Measurements from ENCODE around the gene CUL9. TPM values are rescaled to one million over a fixed set of nuclear protein-coding genes. Genes with fewer than 3 reads are reported as not detected.

The CUL9 gene
- total RNA-seq, 1 donor from 2014 or later, result 41.8 TPM

DNA sequence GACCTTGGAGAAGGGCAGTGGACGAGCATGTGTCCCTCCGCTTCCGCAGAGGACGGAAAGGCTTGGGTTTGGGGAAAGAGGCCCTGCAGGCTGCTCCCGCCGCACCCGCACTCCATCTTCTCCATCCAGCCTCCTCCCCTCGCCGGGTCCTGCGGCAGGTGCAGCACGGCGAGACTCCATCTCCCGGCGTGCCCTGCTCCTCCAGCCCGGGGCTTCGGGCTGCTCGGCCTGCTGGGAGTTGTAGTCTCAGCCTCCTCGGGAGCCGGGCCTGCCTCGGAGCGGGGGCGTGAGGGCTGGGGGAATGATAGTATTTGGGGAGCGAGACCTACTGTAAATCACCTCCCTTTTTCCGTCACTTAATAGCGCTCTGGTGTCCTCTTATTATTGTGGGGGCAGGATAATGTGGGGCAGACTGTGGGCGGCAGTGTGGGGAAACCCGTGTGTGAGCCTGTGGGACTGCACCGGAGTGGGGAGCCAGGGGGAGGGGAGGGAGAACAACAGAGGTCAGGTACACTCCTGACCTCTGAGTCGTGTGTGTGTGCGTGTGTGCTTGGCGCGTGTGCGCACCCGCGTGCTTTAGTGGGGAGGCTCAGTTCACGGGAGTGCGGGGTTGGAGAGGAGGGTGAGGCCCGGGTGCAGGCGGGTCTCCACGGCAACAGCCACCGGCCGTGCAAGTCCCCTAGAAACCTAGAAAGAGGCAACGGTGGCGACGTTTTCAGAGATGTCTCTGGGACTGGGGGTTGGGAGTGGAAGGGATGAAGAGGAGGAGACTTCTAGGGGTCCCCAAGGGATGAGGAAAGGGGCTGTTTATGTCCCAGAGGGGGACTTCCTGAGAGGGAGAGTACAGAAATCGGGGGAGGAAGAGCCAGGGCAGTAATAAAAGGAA is 65.4 kb downstream of the CUL9 start:
- H3K36me3 ChIP-seq, result no peaks in the 10 kb centered on the region
- H3K27ac ChIP-seq, result peak overlapping the region; percentile 46
- intact Hi-C loops (cut with DNase I), result no loop called here
- TF ChIP-seq, protein P1, sequence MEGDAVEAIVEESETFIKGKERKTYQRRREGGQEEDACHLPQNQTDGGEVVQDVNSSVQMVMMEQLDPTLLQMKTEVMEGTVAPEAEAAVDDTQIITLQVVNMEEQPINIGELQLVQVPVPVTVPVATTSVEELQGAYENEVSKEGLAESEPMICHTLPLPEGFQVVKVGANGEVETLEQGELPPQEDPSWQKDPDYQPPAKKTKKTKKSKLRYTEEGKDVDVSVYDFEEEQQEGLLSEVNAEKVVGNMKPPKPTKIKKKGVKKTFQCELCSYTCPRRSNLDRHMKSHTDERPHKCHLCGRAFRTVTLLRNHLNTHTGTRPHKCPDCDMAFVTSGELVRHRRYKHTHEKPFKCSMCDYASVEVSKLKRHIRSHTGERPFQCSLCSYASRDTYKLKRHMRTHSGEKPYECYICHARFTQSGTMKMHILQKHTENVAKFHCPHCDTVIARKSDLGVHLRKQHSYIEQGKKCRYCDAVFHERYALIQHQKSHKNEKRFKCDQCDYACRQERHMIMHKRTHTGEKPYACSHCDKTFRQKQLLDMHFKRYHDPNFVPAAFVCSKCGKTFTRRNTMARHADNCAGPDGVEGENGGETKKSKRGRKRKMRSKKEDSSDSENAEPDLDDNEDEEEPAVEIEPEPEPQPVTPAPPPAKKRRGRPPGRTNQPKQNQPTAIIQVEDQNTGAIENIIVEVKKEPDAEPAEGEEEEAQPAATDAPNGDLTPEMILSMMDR (IDR thresholded peaks at IDR 0.05), result no peak
- H3K4me1 ChIP-seq, result peaks cover 6% of the 10 kb centered on the region
- H3K4me3 ChIP-seq, result peak overlapping the region; percentile 78
- ATAC-seq (peak; percentile 96 to 99), DNase-seq (peak; percentile 91)
- no peaks in the 10 kb centered on the region for H3K9me3 ChIP-seq
- H3K27me3 ChIP-seq (ENCODE audit: low read depth), result peaks cover 38% of the 10 kb centered on the region

DNA sequence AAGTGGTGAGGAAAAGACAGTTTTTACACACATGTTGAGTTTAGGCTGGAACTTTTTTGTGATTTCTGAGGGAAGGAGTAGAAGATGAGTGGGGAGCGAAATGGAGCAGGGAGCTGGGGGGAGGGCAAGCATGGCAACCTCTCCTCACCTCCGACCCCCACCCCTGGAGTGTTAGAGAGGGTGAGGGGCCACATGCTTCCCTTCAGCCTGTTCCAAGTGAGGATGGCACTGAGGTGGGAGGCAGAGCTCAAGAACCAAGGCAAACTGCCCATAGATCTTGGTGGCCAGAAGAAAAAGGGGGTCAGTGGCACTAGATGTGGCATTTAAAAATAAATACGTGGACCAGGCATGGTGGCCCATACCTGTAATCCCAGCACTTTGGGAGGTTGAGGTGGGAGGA is 66.1 kb downstream of the CUL9 start:
- H3K27me3 ChIP-seq (ENCODE audit: low read depth), result peaks cover 37% of the 10 kb centered on the region
- H3K36me3 ChIP-seq, result no peaks in the 10 kb centered on the region
- peak overlapping the region; percentile 78 for H3K4me3 ChIP-seq

DNA sequence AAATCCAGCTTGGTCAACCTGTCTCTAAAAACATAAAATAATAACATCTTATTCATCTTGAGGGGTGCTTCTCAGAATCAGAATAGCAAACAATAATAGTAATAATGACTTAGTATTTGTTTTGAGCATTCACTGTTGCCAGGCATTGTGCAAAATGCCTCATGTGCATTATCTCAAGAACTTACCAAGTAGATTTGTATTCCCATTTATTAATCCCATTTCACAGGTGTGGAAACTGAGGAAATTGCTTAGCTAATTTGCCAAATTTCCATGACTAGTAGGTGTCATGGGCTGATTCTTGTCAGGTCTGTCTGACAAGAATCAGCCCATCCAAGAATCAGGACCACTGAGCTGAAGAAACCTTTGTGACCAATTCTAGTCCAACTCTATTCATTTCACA is 66.8 kb downstream of the CUL9 start:
- peaks cover 6% of the 10 kb centered on the region for H3K4me1 ChIP-seq
- intact Hi-C loops (cut with DNase I), result no loop called here
- H3K9me3 ChIP-seq, result no peaks in the 10 kb centered on the region
- no peak overlapping the region for H3K27ac ChIP-seq
- DNase-seq, result no peak
- no peak overlapping the region for H3K4me3 ChIP-seq
- TF ChIP-seq, protein P1 (IDR thresholded peaks at IDR 0.05), result no peak
- no peak for ATAC-seq
- peaks cover 32% of the 10 kb centered on the region for H3K27me3 ChIP-seq (ENCODE audit: low read depth)
- no peaks in the 10 kb centered on the region for H3K36me3 ChIP-seq

More for the DNA sequence above, 66.1 kb downstream of the CUL9 start:
- intact Hi-C loops (cut with DNase I), result no loop called here
- no peak for ATAC-seq
- no peaks in the 10 kb centered on the region for H3K9me3 ChIP-seq
- H3K4me1 ChIP-seq, result peaks cover 6% of the 10 kb centered on the region
- no peak overlapping the region for H3K27ac ChIP-seq
- DNase-seq, result no peak
- TF ChIP-seq, protein P1 (IDR thresholded peaks at IDR 0.05), result no peak

DNA sequence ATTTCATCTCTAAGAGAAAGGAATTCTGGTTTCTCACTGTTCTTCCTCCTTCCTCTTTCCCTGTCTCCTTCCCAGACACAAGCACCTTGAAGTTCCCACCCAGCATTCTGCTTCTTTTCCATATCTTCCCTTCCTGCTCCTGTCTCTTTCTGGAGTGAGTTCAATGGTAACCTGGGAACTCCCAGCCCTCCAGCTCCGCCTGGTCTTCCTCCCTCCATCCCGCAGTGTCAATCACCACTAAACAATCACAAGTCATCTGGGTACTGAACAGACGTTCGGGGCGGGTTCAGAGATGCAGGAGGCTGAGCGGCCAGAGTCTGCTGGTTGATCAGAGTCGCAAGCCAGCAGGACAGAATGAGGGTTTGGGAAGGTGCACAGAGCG is 69.0 kb downstream of the CUL9 start:
- H3K4me1 ChIP-seq, result peaks cover 6% of the 10 kb centered on the region
- no peak overlapping the region for H3K4me3 ChIP-seq
- no peak for DNase-seq
- ATAC-seq, result no peak
- intact Hi-C loops (cut with DNase I), result no loop called here
- H3K27ac ChIP-seq, result no peak overlapping the region
- no peaks in the 10 kb centered on the region for H3K9me3 ChIP-seq
- TF ChIP-seq, protein P1 (IDR thresholded peaks at IDR 0.05), result no peak
- H3K27me3 ChIP-seq (ENCODE audit: low read depth), result peaks cover 21% of the 10 kb centered on the region
- H3K36me3 ChIP-seq, result no peaks in the 10 kb centered on the region

DNA sequence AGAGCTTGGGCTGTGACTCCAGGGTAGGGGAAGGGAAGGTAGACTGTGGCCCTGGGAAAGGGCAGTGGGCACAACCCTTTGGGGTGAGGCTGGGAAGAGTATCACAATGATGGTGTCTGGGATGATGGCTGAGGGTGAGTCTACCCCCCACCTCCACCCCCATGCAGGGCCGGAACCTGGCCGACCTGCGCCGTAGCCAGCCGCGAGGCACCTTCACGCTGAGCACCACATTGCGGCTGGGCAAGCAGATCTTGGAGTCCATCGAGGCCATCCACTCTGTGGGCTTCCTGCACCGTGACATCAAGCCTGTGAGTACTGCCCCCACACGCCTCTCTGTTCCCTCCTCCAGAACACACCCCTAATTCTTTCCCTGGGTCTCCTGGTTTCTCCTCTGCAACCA is 71.4 kb downstream of the CUL9 start:
- intact Hi-C loops (cut with DNase I), result no loop called here
- Histone ChIP-seq H3K36me3 (no peaks in the 10 kb centered on the region), H3K4me1 (no peaks in the 10 kb centered on the region), H3K27ac (no peak overlapping the region), H3K4me3 (no peak overlapping the region), H3K9me3 (no peaks in the 10 kb centered on the region), H3K27me3 (ENCODE audit: low read depth) (peaks cover 21% of the 10 kb centered on the region)
- TF ChIP-seq, protein P1 (IDR thresholded peaks at IDR 0.05), result no peak
- DNase-seq (no peak), ATAC-seq (no peak)
